Measurements from ENCODE around the gene CTSC. TPM values are rescaled to one million over a fixed set of nuclear protein-coding genes. Genes with fewer than 3 reads are reported as not detected.

CTSC gene
- 100 to 1,000 TPM; 182 to 275 (median 227) TPM for total RNA-seq
- total RNA-seq (2013), result 261 TPM

DNA sequence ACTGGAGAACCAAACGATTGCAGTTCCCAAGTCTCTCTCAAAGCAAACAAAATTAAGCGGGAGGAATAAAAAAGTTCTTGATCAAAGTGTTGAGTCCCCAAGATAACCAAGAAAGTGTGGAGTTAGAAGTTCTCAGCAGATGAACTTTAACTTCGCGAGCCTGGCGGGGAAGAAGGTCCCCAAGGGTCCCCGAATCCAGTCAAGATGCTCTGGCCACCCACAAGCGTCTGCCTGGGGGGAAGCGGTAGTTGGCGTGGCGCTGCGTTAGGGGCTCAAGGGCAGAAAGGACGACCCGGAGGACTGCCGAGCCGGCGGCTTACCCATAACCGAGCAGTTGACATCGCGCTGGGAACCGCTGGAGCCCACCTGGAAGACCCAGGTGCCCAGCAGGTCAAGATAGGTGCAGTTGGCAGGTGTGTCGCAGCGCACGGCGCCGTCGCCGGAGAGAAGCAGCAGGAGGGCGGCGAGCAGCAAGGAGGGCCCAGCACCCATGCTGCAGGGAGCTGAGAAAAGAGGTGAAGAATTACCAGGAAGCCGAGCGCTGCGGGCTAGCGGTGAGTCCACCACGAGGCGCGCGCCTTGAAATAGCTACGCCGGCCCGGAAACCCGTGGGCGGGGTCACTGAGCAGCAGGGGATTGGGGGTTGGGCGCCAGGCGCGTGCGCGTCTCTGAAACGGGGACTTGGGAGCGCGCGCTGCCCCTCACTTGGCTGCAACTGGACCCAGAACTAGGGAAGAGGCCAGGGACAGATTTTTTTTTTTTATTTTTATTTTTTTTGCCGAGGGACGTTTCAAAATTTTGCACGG lies at the start of gene CTSC:
CTSC (minus strand) TSS at position 556 of the 806 bp plus-strand sequence; CDS start at position 492, 64 bp downstream.
- Mint-ChIP-seq H3K4me3 (peak within 1 kb of the TSS; percentile 89), H3K4me1 (peaks cover 77 to 80% of the 10 kb centered on the region in 2 donors), H3K27ac (peak within 1 kb of the TSS; percentile 98 to 100), H3K9me3 (no peaks in the 10 kb centered on the region), H3K36me3 (peaks cover 6% of the 10 kb centered on the region), H3K27me3 (ENCODE audit: low read depth in 2 of 2) (no peaks in the 10 kb centered on the region)
- Histone ChIP-seq H3K9me3 (ENCODE audit: control insufficient read depth, insufficient read depth, low read length) (no peaks in the 10 kb centered on the region), H3K27ac (ENCODE audit: low read length) (peak within 1 kb of the TSS; percentile 75), H3K4me1 (ENCODE audit: control insufficient read depth, insufficient read depth, low read length) (peaks cover 22% of the 10 kb centered on the region), H3K27me3 (ENCODE audit: control insufficient read depth, insufficient read depth, low read length) (no peaks in the 10 kb centered on the region), H3K36me3 (ENCODE audit: control insufficient read depth, insufficient read depth, low read length) (peaks cover 20% of the 10 kb centered on the region), H3K4me3 (ENCODE audit: low read length) (peak within 1 kb of the TSS; percentile 97)
- intact Hi-C loops (cut with micrococcal nuclease), result loop anchor here (1.0 to 2.0 kb wide), 2 partner anchors 34 to 77 kb away; no protein-coding TSS in a partner anchor
- ATAC-seq (peak; percentile 75 to 93 (median 84)), DNase-seq (peak; percentile 94 to 95)
- under 1% methylated on average over 54 of the region's 54 CpGs for WGBS (ENCODE audit: insufficient coverage)
- TF ChIP-seq, protein P1, sequence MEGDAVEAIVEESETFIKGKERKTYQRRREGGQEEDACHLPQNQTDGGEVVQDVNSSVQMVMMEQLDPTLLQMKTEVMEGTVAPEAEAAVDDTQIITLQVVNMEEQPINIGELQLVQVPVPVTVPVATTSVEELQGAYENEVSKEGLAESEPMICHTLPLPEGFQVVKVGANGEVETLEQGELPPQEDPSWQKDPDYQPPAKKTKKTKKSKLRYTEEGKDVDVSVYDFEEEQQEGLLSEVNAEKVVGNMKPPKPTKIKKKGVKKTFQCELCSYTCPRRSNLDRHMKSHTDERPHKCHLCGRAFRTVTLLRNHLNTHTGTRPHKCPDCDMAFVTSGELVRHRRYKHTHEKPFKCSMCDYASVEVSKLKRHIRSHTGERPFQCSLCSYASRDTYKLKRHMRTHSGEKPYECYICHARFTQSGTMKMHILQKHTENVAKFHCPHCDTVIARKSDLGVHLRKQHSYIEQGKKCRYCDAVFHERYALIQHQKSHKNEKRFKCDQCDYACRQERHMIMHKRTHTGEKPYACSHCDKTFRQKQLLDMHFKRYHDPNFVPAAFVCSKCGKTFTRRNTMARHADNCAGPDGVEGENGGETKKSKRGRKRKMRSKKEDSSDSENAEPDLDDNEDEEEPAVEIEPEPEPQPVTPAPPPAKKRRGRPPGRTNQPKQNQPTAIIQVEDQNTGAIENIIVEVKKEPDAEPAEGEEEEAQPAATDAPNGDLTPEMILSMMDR (IDR thresholded peaks at IDR 0.05), result no peak

DNA sequence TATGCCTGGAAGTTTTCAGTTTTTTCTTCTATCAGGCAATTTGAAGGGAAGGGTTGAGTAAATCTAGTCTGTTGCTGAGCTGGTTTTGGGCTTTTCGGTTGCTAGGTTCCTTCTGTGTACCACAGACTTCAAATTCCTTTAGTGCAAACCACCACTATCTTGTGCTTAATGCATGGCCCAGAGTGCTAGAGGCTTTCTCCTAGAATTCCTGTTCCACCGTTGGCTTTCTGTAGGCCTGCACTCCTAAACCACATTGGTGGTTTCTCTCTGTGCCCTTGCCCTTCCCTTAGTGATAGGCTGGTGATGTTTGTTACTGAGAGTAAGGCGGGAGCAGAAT lies 47.1 kb upstream of the CTSC start:
- Histone ChIP-seq H3K4me3 (ENCODE audit: low read length) (no peak overlapping the region), H3K27ac (ENCODE audit: low read length) (no peak overlapping the region), H3K4me1 (ENCODE audit: control insufficient read depth, insufficient read depth, low read length) (no peaks in the 10 kb centered on the region), H3K27me3 (ENCODE audit: control insufficient read depth, insufficient read depth, low read length) (no peaks in the 10 kb centered on the region), H3K36me3 (ENCODE audit: control insufficient read depth, insufficient read depth, low read length) (no peaks in the 10 kb centered on the region), H3K9me3 (ENCODE audit: control insufficient read depth, insufficient read depth, low read length) (no peaks in the 10 kb centered on the region)
- Mint-ChIP-seq H3K4me1 (peaks cover 7 to 10% of the 10 kb centered on the region in 2 donors), H3K9me3 (no peaks in the 10 kb centered on the region), H3K36me3 (no peaks in the 10 kb centered on the region), H3K27me3 (ENCODE audit: low read depth in 2 of 2) (no peaks in the 10 kb centered on the region), H3K27ac (no peak overlapping the region), H3K4me3 (no peak overlapping the region)
- TF ChIP-seq, protein P1 (IDR thresholded peaks at IDR 0.05), result no peak
- DNase-seq (no peak), ATAC-seq (no peak)
- WGBS (ENCODE audit: insufficient coverage), result 83% methylated on average over 3 of the region's 3 CpGs
- intact Hi-C loops (cut with micrococcal nuclease), result no loop called here

DNA sequence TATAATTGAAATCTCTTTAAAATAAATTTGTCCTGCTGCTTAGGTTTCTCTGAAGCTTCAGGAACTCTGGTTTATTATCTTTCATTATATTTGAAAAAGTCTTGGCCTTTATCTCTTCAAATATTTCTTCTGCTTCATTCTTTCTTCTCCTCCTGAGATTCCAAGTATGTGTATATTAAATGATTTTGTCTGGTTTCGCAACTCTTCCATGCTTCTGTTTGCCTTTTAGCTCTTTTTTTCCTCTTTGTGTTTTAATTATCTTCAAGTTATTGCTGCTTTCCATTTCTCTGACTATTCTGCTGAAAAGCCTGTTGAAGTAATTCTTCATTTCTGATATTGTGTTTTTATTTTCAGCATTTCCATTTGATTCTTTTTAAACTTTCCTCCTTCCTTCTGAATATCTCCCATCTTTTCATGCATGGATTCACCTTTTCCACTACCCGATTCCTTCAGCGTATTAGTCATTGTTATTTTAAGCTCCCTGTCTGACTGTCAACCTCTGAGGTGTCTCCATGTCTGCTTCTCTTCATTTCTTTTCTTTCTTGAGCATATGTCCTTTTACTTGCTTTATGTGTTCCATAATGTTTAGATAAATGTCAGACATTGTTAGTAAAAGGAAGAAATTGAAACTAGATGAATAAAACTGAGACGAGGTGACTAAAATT lies 46.6 kb upstream of the CTSC start:
- 88% methylated on average over 3 of the region's 4 CpGs for WGBS (ENCODE audit: insufficient coverage)
- Histone ChIP-seq H3K9me3 (ENCODE audit: control insufficient read depth, insufficient read depth, low read length) (no peaks in the 10 kb centered on the region), H3K4me3 (ENCODE audit: low read length) (no peak overlapping the region), H3K4me1 (ENCODE audit: control insufficient read depth, insufficient read depth, low read length) (no peaks in the 10 kb centered on the region), H3K27ac (ENCODE audit: low read length) (no peak overlapping the region), H3K27me3 (ENCODE audit: control insufficient read depth, insufficient read depth, low read length) (no peaks in the 10 kb centered on the region), H3K36me3 (ENCODE audit: control insufficient read depth, insufficient read depth, low read length) (no peaks in the 10 kb centered on the region)
- Mint-ChIP-seq H3K9me3 (no peaks in the 10 kb centered on the region), H3K36me3 (no peaks in the 10 kb centered on the region), H3K27me3 (ENCODE audit: low read depth in 2 of 2) (no peaks in the 10 kb centered on the region), H3K4me3 (no peak overlapping the region), H3K4me1 (peaks cover 7 to 10% of the 10 kb centered on the region in 2 donors), H3K27ac (no peak overlapping the region)
- no peak for ATAC-seq
- intact Hi-C loops (cut with micrococcal nuclease), result no loop called here
- no peak for DNase-seq
- TF ChIP-seq, protein P1 (IDR thresholded peaks at IDR 0.05), result no peak

Measured in natural killer cell (primary cell).